Left ventricle myocardium inferior (tissue), 1 donor: ENCODE measurements around the gene CTNNA2. TPM values are rescaled to one million over a fixed set of nuclear protein-coding genes. Genes with fewer than 3 reads are reported as not detected.

Experiments used
- DNase-seq: peaks from one replicate; pipeline ENCODE4 v3.0.0-alpha.2; 2020
- H3K27ac ChIP-seq: fragments of 200-600 bp; replicated peaks from 2 replicates; pipeline ENCODE4 v1.8.0; 2021
- H3K27me3 ChIP-seq: fragments of 200-600 bp; 2 replicates; pipeline ENCODE4 v1.8.0; 2021; ENCODE audit warnings: low read depth
- H3K36me3 ChIP-seq: fragments of 200-600 bp; 2 replicates; pipeline ENCODE4 v1.8.0; 2021
- H3K4me1 ChIP-seq: fragments of 200-600 bp; 2 replicates; pipeline ENCODE4 v1.8.0; 2021
- H3K4me3 ChIP-seq: fragments of 200-600 bp; 2 replicates; pipeline ENCODE4 v1.8.0; 2021; ENCODE audit warnings: mild to moderate bottlenecking, moderate library complexity
- H3K9me3 ChIP-seq: fragments of 200-600 bp; replicated peaks from 2 replicates; pipeline ENCODE4 v1.8.0; 2021
- intact Hi-C: fragments of 100-400 bp; cut with micrococcal nuclease; formaldehyde crosslinking; loops from one replicate; pipeline ENCODE4 v1.11.0; 2022
- total RNA-seq: library from RNA; stranded (reverse); fragmentation: NEBNext Ultra II Directional; extraction: Animal tissue kit (Norgen Biotek cat#: 25700); gene quantifications from one replicate; pipeline ENCODE4 v1.2.1, GENCODE V29; 2021
- TF ChIP-seq, protein P1 (sequence below): fragments of 200-600 bp; IDR thresholded peaks from 2 replicates; pipeline ENCODE4 v1.8.0; 2021; ENCODE audit warnings: antibody characterized with exemption, mild to moderate bottlenecking, borderline replicate concordance
- donor health status: DM: no; HTN: yes; CAD: no; lungs with severe emphysema.

The CTNNA2 gene
- total RNA-seq, 1 donor from 2014 or later: not detected

DNA sequence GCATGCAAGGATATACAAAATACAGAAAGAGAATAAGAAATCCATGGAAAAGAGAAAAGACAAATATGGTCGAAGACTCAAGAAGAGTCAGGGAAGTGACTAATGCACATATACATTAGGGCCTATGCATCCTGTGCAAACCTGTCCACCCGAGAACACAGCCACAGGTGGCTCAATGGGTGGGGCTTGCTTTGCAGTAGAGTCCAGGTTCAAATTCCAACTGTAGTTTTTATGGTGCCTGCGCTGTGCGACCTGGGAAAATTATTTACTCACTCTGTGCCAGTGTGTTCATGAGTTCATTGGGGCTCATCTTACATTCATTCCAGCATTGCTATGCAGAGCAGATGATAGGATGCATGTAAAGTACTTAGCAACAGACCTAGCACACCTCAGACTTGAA lies 244.7 kb downstream of the CTNNA2 start:
- no peak overlapping the region for H3K4me3 ChIP-seq
- H3K27me3 ChIP-seq: no peaks in the 10 kb centered on the region
- no peaks in the 10 kb centered on the region for H3K9me3 ChIP-seq
- no peak overlapping the region for H3K27ac ChIP-seq
- TF ChIP-seq, protein P1, sequence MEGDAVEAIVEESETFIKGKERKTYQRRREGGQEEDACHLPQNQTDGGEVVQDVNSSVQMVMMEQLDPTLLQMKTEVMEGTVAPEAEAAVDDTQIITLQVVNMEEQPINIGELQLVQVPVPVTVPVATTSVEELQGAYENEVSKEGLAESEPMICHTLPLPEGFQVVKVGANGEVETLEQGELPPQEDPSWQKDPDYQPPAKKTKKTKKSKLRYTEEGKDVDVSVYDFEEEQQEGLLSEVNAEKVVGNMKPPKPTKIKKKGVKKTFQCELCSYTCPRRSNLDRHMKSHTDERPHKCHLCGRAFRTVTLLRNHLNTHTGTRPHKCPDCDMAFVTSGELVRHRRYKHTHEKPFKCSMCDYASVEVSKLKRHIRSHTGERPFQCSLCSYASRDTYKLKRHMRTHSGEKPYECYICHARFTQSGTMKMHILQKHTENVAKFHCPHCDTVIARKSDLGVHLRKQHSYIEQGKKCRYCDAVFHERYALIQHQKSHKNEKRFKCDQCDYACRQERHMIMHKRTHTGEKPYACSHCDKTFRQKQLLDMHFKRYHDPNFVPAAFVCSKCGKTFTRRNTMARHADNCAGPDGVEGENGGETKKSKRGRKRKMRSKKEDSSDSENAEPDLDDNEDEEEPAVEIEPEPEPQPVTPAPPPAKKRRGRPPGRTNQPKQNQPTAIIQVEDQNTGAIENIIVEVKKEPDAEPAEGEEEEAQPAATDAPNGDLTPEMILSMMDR: no peak
- no peak for DNase-seq
- intact Hi-C loops: no loop called here
- no peaks in the 10 kb centered on the region for H3K4me1 ChIP-seq
- H3K36me3 ChIP-seq: no peaks in the 10 kb centered on the region

DNA sequence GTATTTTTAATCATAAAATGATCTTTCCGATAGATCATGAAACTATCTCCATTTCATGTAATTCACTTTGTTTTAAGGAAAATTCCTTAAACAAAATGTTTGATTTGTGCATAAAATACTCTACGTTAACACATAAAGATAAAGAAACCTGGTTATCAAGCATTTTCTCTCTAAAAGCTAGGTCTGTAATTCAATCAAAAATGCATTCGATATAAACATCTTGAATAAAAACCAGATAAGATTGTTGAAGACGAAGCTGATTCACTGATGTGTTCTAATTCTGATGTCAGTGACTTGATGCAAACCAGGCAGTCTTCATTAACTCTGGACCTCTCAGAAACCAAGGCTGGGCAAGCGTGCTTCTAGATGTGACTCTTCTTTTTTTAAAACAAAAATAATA lies 245.2 kb downstream of the CTNNA2 start:
- Histone ChIP-seq H3K9me3 (no peaks in the 10 kb centered on the region), H3K36me3 (no peaks in the 10 kb centered on the region), H3K4me1 (no peaks in the 10 kb centered on the region), H3K27ac (no peak overlapping the region), H3K27me3 (no peaks in the 10 kb centered on the region), H3K4me3 (no peak overlapping the region)
- no peak for DNase-seq
- TF ChIP-seq, protein P1: no peak
- intact Hi-C loops: no loop called here

DNA sequence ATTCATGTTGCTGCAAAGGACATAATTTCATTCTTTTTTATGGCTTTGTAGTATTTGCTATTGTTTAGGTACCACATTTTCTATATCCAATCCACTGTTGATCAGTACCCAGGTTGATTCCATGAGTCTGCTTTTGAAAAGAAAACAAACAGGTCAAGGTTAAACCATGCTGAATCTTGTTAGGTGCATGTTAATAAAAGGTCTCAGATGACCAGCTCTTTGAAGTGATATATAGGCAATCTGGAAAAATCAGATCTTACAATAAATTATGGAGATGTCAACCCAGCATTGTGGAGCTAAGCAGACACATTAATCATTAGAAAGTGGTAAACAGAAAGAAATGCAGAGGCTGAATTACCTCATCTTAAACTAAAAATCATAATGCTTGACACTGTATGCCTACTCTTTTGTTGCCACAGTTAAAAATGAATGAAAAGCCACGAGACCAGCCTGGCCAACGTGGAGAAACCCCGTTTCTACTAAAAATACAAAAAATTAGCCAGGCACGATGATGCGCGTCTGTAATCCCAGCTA lies 246.0 kb downstream of the CTNNA2 start:
- TF ChIP-seq, protein P1: no peak
- no peak for DNase-seq
- Histone ChIP-seq H3K27ac (no peak overlapping the region), H3K4me3 (no peak overlapping the region), H3K9me3 (no peaks in the 10 kb centered on the region), H3K4me1 (no peaks in the 10 kb centered on the region), H3K27me3 (no peaks in the 10 kb centered on the region), H3K36me3 (no peaks in the 10 kb centered on the region)
- intact Hi-C loops: no loop called here

DNA sequence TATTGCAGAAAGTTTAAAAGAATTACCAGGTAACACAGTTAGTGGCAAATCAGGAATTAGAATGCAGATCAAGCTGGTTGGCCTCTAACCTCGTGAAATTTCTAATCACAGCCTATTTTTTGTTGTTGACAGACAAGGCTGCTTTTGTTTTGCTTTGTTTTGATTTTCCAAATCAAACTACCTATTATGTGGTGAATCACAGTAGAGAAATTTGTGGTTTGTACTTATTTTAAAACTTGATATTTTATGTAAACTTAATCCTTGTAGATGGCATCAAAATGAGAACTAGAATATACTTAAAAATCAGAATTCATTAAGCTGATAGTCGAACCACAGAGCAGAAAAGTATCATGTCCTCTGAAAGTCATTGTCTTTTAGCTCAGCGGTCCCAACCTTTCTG lies 258.1 kb downstream of the CTNNA2 start:
- DNase-seq: no peak
- TF ChIP-seq, protein P1: no peak
- no peaks in the 10 kb centered on the region for H3K27me3 ChIP-seq
- H3K9me3 ChIP-seq: no peaks in the 10 kb centered on the region
- no peak overlapping the region for H3K27ac ChIP-seq
- H3K4me3 ChIP-seq: no peak overlapping the region
- no peaks in the 10 kb centered on the region for H3K4me1 ChIP-seq
- H3K36me3 ChIP-seq: no peaks in the 10 kb centered on the region
- intact Hi-C loops: no loop called here

DNA sequence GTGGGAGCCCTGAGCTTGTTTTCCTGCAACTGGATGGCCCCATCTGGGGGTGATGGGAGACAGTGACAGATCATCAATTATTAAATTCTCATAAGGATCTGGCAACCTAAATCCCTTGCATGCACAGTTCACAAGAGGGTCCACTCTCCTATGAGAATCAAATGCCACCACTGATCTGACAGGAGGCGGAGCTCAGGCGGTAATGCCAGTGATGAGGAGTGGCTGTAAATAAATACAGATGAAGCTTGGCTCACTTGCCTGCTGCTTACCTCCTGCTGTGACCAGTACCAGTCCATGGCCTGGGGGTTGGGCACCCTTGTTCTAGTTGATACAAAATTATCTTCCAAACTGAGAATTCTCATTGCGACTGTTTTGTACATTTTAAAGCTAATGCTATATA lies 258.6 kb downstream of the CTNNA2 start:
- Histone ChIP-seq H3K9me3 (no peaks in the 10 kb centered on the region), H3K27me3 (no peaks in the 10 kb centered on the region), H3K4me3 (no peak overlapping the region), H3K27ac (no peak overlapping the region), H3K4me1 (no peaks in the 10 kb centered on the region), H3K36me3 (no peaks in the 10 kb centered on the region)
- intact Hi-C loops: no loop called here
- no peak for DNase-seq
- TF ChIP-seq, protein P1: no peak
